Vagina (tissue), 2 donors: Measurements from ENCODE around the gene USP6NL. TPM values are rescaled to one million over a fixed set of nuclear protein-coding genes. Genes with fewer than 3 reads are reported as not detected.

Experiments used
- DNase-seq, 2 donors: peaks; one replicate each; pipeline ENCODE4 v3.0.0-alpha.2; 2017; ENCODE audit errors: extremely low spot score in 2 of 2
- H3K27ac ChIP-seq: fragments of 200-600 bp; sonication (generic); one replicate; pipeline ENCODE4 v1.5.1; 2019
- H3K27me3 ChIP-seq: fragments of 200-600 bp; sonication (generic); one replicate; pipeline ENCODE4 v1.5.1; 2019
- H3K36me3 ChIP-seq, 2 donors: fragments of 200-600 bp; sonication (generic); one replicate each; pipeline ENCODE4 v1.5.1; 2017 to 2019
- H3K4me1 ChIP-seq: fragments of 200-600 bp; sonication (generic); one replicate; pipeline ENCODE4 v1.5.1; 2019
- H3K4me3 ChIP-seq, 2 donors: fragments of 200-600 bp; sonication (generic); 1 replicate in 1 of 2; 2 replicates in 1 of 2; pipeline ENCODE4 v1.5.1; 2016 to 2019
- H3K9me3 ChIP-seq: fragments of 200-600 bp; sonication (generic); one replicate; pipeline ENCODE4 v1.5.1; 2019
- CTCF ChIP-seq, 3 experiments: fragments of 450-650 bp in 2 of 3; fragments of 200-600 bp in 1 of 3; sonication (generic) in 1 of 3; IDR thresholded peaks; one replicate each; pipeline ENCODE4 v1.5.1; 2017 to 2019; ENCODE audit warnings: antibody characterized with exemption in 3 of 3, mild to moderate bottlenecking in 2 of 3, moderate library complexity in 2 of 3
- POLR2A ChIP-seq, 2 donors: fragments of 450-650 bp; IDR thresholded peaks; one replicate each; pipeline ENCODE4 v1.6.1; 2017; ENCODE audit warnings: antibody characterized with exemption in 2 of 2, mild to moderate bottlenecking in 2 of 2, moderate library complexity in 2 of 2
- POLR2AphosphoS5 ChIP-seq, 2 donors: sonication (generic); formaldehyde crosslinking; IDR thresholded peaks; one replicate each; pipeline ENCODE4 v1.9.0; 2017; ENCODE audit warnings: antibody characterized with exemption in 2 of 2, mild to moderate bottlenecking in 2 of 2, low read depth in 1 of 2; ENCODE audit not compliant: insufficient read depth in 1 of 2
- intact Hi-C: fragments of 100-400 bp; cut with DNase I; formaldehyde crosslinking; loops from one replicate; pipeline ENCODE4 v1.15.1; 2023
- total RNA-seq: library from RNA; depleted of rRNA; stranded (reverse); fragments of >200 nt; gene quantifications from one replicate; pipeline ENCODE4 v1.2.3, GENCODE V29; 2016

Gene USP6NL
- total RNA-seq, 1 donor from 2014 or later, result 23.3 TPM

- Histone ChIP-seq H3K27me3 (no peaks in the 10 kb centered on the region), H3K9me3 (no peaks in the 10 kb centered on the region), H3K4me1 (peaks cover 14% of the 10 kb centered on the region), H3K4me3 (no peak overlapping the region), H3K36me3 (no peaks in the 10 kb centered on the region), H3K27ac (no peak overlapping the region)
- intact Hi-C loops, result no loop called here
- DNase-seq, result no peak
- TF ChIP-seq POLR2A (IDR thresholded peaks at IDR 0.05), result no peak
- no peak for TF ChIP-seq POLR2AphosphoS5 (IDR thresholded peaks at IDR 0.05; ENCODE audit: insufficient read depth in 1 of 2, low read depth in 1 of 2)
- no peak for TF ChIP-seq CTCF (IDR thresholded peaks at IDR 0.05)
Observed at GRCh38 chr10:11603741-11604140, 7.7 kb downstream of the USP6NL start.

- no peaks in the 10 kb centered on the region for H3K9me3 ChIP-seq
- no peak for TF ChIP-seq POLR2AphosphoS5 (IDR thresholded peaks at IDR 0.05; ENCODE audit: insufficient read depth in 1 of 2, low read depth in 1 of 2)
- TF ChIP-seq CTCF (IDR thresholded peaks at IDR 0.05), result no peak
- no peak for TF ChIP-seq POLR2A (IDR thresholded peaks at IDR 0.05)
- no peak overlapping the region for H3K27ac ChIP-seq
- intact Hi-C loops, result no loop called here
- no peak for DNase-seq
- peaks cover 8% of the 10 kb centered on the region for H3K4me1 ChIP-seq
- no peak overlapping the region for H3K4me3 ChIP-seq
- no peaks in the 10 kb centered on the region for H3K27me3 ChIP-seq
- H3K36me3 ChIP-seq, result no peaks in the 10 kb centered on the region
Observed at GRCh38 chr10:11602919-11603523, 8.4 kb downstream of the USP6NL start.

GRCh38 chr10:11602358-11602757 is 9.1 kb downstream of the USP6NL start:
- TF ChIP-seq CTCF (IDR thresholded peaks at IDR 0.05), result no peak
- TF ChIP-seq POLR2A (IDR thresholded peaks at IDR 0.05), result no peak
- TF ChIP-seq POLR2AphosphoS5 (IDR thresholded peaks at IDR 0.05; ENCODE audit: insufficient read depth in 1 of 2, low read depth in 1 of 2), result no peak
- no peak overlapping the region for H3K27ac ChIP-seq

GRCh38 chr10:11601670-11602069 is 9.8 kb downstream of the USP6NL start:
- Histone ChIP-seq H3K27ac (no peak overlapping the region), H3K36me3 (no peaks in the 10 kb centered on the region), H3K4me1 (peaks cover 6% of the 10 kb centered on the region), H3K9me3 (no peaks in the 10 kb centered on the region), H3K4me3 (no peak overlapping the region), H3K27me3 (no peaks in the 10 kb centered on the region)
- TF ChIP-seq POLR2AphosphoS5 (IDR thresholded peaks at IDR 0.05; ENCODE audit: insufficient read depth in 1 of 2, low read depth in 1 of 2) (no peak), POLR2A (IDR thresholded peaks at IDR 0.05) (no peak), CTCF (IDR thresholded peaks at IDR 0.05) (no peak)
- no peak for DNase-seq
- intact Hi-C loops, result no loop called here

More at GRCh38 chr10:11602358-11602757, 9.1 kb downstream of the USP6NL start:
- peaks cover 6% of the 10 kb centered on the region for H3K4me1 ChIP-seq
- intact Hi-C loops, result no loop called here
- H3K4me3 ChIP-seq, result no peak overlapping the region
- H3K9me3 ChIP-seq, result no peaks in the 10 kb centered on the region
- no peaks in the 10 kb centered on the region for H3K36me3 ChIP-seq
- no peak for DNase-seq
- no peaks in the 10 kb centered on the region for H3K27me3 ChIP-seq

GRCh38 chr10:11600280-11600679 is 11.2 kb downstream of the USP6NL start:
- no peak for DNase-seq
- no peak overlapping the region for H3K4me3 ChIP-seq
- TF ChIP-seq POLR2A (IDR thresholded peaks at IDR 0.05) (no peak), POLR2AphosphoS5 (IDR thresholded peaks at IDR 0.05; ENCODE audit: insufficient read depth in 1 of 2, low read depth in 1 of 2) (no peak)
- H3K36me3 ChIP-seq, result no peaks in the 10 kb centered on the region
- no peaks in the 10 kb centered on the region for H3K9me3 ChIP-seq
- intact Hi-C loops, result no loop called here
- H3K27ac ChIP-seq, result no peak overlapping the region
- peaks cover 6% of the 10 kb centered on the region for H3K4me1 ChIP-seq
- H3K27me3 ChIP-seq, result no peaks in the 10 kb centered on the region
